OCI-LY1 (cell line): ENCODE results near the gene OPRD1.
A peak's percentile ranks its signal among the peaks of the same experiment; 100 is the strongest.

Source experiments
- H2AFZ ChIP-seq: fragments of 200-600 bp; sonication (generic), shearing (Covaris generic); 2 replicates; pipeline ENCODE4 v1.6.0; 2014; ENCODE audit warnings: antibody characterized with exemption, mild to moderate bottlenecking, low read length
- H3F3A ChIP-seq: fragments of 200-600 bp; sonication (generic), shearing (Covaris generic); 2 replicates; pipeline ENCODE4 v1.6.0; 2014; ENCODE audit warnings: mild to moderate bottlenecking, antibody characterized with exemption, low read length, moderate library complexity; ENCODE audit not compliant: insufficient read depth
- H3K27ac ChIP-seq: fragments of 200-600 bp; sonication (generic); 2 replicates; pipeline ENCODE4 v1.5.1; 2014; ENCODE audit warnings: low read length, mixed run types, mild to moderate bottlenecking, low read depth; ENCODE audit not compliant: poor library complexity, severe bottlenecking
- H3K27me3 ChIP-seq: fragments of 200-600 bp; sonication (generic); 2 replicates; pipeline ENCODE4 v1.6.0; 2014; ENCODE audit warnings: antibody characterized with exemption, mild to moderate bottlenecking, low read length, moderate library complexity; ENCODE audit not compliant: insufficient read depth
- H3K36me3 ChIP-seq: fragments of 200-600 bp; sonication (generic); 2 replicates; pipeline ENCODE4 v1.6.1; 2014; ENCODE audit warnings: mild to moderate bottlenecking, antibody characterized with exemption, low read length, moderate library complexity, mixed read lengths; ENCODE audit not compliant: insufficient read depth
- H3K4me1 ChIP-seq: fragments of 200-600 bp; sonication (generic); 2 replicates; pipeline ENCODE4 v1.5.1; 2014; ENCODE audit warnings: mild to moderate bottlenecking, low read length, moderate library complexity; ENCODE audit not compliant: insufficient read depth, severe bottlenecking
- H3K4me2 ChIP-seq: fragments of 200-600 bp; sonication (generic), shearing (Covaris generic); 2 replicates; pipeline ENCODE4 v1.6.1; 2014; ENCODE audit warnings: low read length
- H3K4me3 ChIP-seq: fragments of 200-600 bp; sonication (generic); 2 replicates; pipeline ENCODE4 v1.5.1; 2014; ENCODE audit warnings: low read length, low read depth, mild to moderate bottlenecking, mixed read lengths; ENCODE audit not compliant: poor library complexity, severe bottlenecking
- H3K79me2 ChIP-seq: fragments of 200-600 bp; shearing (Covaris generic); 2 replicates; pipeline ENCODE4 v1.6.1; 2016; ENCODE audit warnings: mixed run types, low read length, mixed read lengths; ENCODE audit not compliant: insufficient read depth
- H3K9ac ChIP-seq: fragments of 200-600 bp; sonication (generic), shearing (Covaris generic); 2 replicates; pipeline ENCODE4 v1.6.1; 2014; ENCODE audit warnings: mild to moderate bottlenecking, low read length, mixed read lengths
- H3K9me2 ChIP-seq: fragments of 200-600 bp; sonication (generic), shearing (Covaris generic); 2 replicates; pipeline ENCODE4 v1.6.1; 2014; ENCODE audit warnings: low read depth, mild to moderate bottlenecking, low read length, mixed read lengths
- H3K9me3 ChIP-seq: fragments of 200-600 bp; shearing (Covaris generic); 2 replicates; pipeline ENCODE4 v1.6.1; 2014; ENCODE audit warnings: low read length, mixed read lengths
- H4K20me1 ChIP-seq: fragments of 200-600 bp; sonication (generic), shearing (Covaris generic); 2 replicates; pipeline ENCODE4 v1.6.0; 2016; ENCODE audit warnings: mild to moderate bottlenecking, low read length; ENCODE audit not compliant: insufficient read depth
- CTCF ChIP-seq: fragments of 200-600 bp; sonication (generic), shearing (Covaris generic); IDR thresholded peaks from 2 replicates; pipeline ENCODE4 v1.5.1; 2017; ENCODE audit warnings: mild to moderate bottlenecking, antibody characterized with exemption, low read length, moderate library complexity, mixed read lengths
- EZH2 ChIP-seq: fragments of 200-600 bp; sonication (generic), shearing (Covaris generic); IDR thresholded peaks from 2 replicates; pipeline ENCODE4 v1.8.0; 2017; ENCODE audit warnings: borderline replicate concordance, mixed run types, mild to moderate bottlenecking, antibody characterized with exemption, low read length, moderate library complexity, mixed read lengths

The OPRD1 gene

GRCh38 chr1:28899267-28899666 lies 87.3 kb downstream of the OPRD1 start:
- Histone ChIP-seq H3K27ac (peak overlapping the region; percentile 40), H3K9me2 (no peaks in the 10 kb centered on the region), H4K20me1 (no peaks in the 10 kb centered on the region), H3K4me3 (no peak overlapping the region), H3K27me3 (no peaks in the 10 kb centered on the region), H3K4me2 (no peak overlapping the region; the same call in 1 of the 2 replicates), H3K36me3 (peaks cover 30% of the 10 kb centered on the region), H3F3A (no peaks in the 10 kb centered on the region), H3K9ac (no peak overlapping the region), H3K4me1 (peaks cover 24% of the 10 kb centered on the region), H2AFZ (no peak overlapping the region), H3K9me3 (no peaks in the 10 kb centered on the region), H3K79me2 (peaks cover 29% of the 10 kb centered on the region)
- TF ChIP-seq EZH2: no peak
- TF ChIP-seq CTCF: no peak

- no peak overlapping the region for H3K4me3 ChIP-seq
- peaks cover 29% of the 10 kb centered on the region for H3K79me2 ChIP-seq
- TF ChIP-seq CTCF (no peak), EZH2 (no peak)
Measured at GRCh38 chr1:28900562-28900961, 88.6 kb downstream of the OPRD1 start.

GRCh38 chr1:28902738-28903137 lies 90.8 kb downstream of the OPRD1 start:
- peaks cover 26% of the 10 kb centered on the region for H3K4me1 ChIP-seq
- H3K4me2 ChIP-seq: no peak overlapping the region
- H3K9me3 ChIP-seq: no peaks in the 10 kb centered on the region
- H3K27me3 ChIP-seq: no peaks in the 10 kb centered on the region
- TF ChIP-seq EZH2: no peak
- TF ChIP-seq CTCF: no peak
- peaks cover 24% of the 10 kb centered on the region for H3K36me3 ChIP-seq
- no peak overlapping the region for H3K9ac ChIP-seq
- no peaks in the 10 kb centered on the region for H3F3A ChIP-seq
- no peaks in the 10 kb centered on the region for H4K20me1 ChIP-seq
- peaks cover 29% of the 10 kb centered on the region for H3K79me2 ChIP-seq
- H2AFZ ChIP-seq: no peak overlapping the region
- no peak overlapping the region for H3K4me3 ChIP-seq
- H3K27ac ChIP-seq: no peak overlapping the region
- H3K9me2 ChIP-seq: no peaks in the 10 kb centered on the region

More at GRCh38 chr1:28900562-28900961, 88.6 kb downstream of the OPRD1 start:
- Histone ChIP-seq H3F3A (no peaks in the 10 kb centered on the region), H3K27ac (no peak overlapping the region), H3K9ac (no peak overlapping the region), H2AFZ (no peak overlapping the region), H3K9me3 (no peaks in the 10 kb centered on the region), H3K4me2 (no peak overlapping the region), H4K20me1 (no peaks in the 10 kb centered on the region), H3K36me3 (peaks cover 23% of the 10 kb centered on the region), H3K27me3 (no peaks in the 10 kb centered on the region), H3K4me1 (peaks cover 24% of the 10 kb centered on the region), H3K9me2 (no peaks in the 10 kb centered on the region)
